Fibroblast of skin of right quadriceps (primary cell): ENCODE data around the gene TUBG2.
A peak's percentile ranks its signal among the peaks of the same experiment; 100 is the strongest.
"Not testable (repeated sequence)": the region's sequence is repeated elsewhere in the genome, so short reads cannot be mapped to it uniquely, and the experiment has no call there.

Experiments
- DNase-seq: peaks from one replicate; pipeline ENCODE4 v3.0.0-alpha.2; 2013

Gene TUBG2

DNA sequence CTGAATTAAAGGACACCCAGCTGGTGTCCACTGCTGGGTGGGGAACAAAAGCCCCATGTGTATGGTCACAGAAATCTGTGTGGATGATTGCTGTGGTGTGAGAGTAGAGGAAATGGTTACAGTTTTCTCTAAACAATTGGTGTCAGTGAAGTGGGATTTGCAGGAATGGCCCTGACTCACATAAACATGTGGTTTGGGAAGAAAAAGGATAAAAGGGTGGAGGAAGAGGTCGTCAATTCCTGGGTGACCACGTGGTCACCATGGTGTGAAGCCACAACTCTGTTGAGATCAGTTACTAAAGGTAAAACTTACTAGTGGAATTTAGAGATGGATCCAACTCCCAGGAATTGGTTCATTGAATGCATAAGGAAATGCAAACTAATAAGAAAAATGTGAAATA is 3.6 kb upstream of the TUBG2 start:
- peak; percentile 83 for DNase-seq

GRCh38 chr17:42657824-42658588 is 1.1 kb upstream of the TUBG2 start:
- DNase-seq, result no peak

DNA sequence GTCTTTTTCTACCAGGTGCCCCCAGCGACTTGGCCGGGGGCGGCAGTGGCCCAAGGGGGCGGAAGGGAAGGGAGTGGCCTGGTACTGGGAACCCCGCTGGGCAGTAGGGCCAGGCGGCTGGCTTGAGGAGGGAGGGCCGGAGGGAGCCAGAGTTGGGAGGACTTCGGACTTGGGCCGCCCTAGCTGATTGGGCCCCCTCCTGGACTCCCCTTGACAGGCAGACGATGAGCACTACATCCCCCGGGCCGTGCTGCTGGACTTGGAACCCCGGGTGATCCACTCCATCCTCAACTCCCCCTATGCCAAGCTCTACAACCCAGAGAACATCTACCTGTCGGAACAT is 819 bp downstream of the TUBG2 start:
- DNase-seq, result not testable (repeated sequence)

DNA sequence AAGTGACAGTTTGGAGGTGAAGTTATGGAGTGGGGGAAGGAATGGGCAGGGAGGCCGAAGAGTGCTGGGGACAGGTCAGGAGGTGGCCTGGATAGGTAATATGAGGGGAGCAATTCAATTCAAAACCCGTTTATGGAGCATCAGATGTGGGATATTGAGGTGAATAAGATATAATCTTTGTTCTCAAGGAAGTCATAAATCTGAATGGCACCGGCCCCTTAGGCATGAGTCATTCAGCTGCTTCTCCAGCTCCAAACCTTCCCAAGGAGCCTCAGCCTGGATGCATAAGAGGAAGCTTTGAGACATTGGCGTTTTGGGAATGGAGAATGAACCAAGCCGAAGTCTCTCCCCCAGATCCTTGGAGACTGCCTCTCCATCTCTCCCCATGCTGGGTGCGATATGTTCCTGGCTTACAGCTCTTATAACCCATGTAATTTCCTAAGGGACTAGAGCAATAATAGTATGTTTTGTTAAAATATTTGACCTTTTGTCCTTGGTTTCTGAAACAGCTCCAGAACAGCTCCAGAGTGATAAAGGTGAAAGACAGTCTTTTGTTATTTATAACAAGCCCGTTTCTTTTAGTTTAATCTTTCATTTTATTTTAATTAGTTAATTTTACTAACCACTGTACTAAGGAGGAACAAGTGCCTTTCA is 1.7 kb downstream of the TUBG2 start:
- peak; percentile 82 for DNase-seq

DNA sequence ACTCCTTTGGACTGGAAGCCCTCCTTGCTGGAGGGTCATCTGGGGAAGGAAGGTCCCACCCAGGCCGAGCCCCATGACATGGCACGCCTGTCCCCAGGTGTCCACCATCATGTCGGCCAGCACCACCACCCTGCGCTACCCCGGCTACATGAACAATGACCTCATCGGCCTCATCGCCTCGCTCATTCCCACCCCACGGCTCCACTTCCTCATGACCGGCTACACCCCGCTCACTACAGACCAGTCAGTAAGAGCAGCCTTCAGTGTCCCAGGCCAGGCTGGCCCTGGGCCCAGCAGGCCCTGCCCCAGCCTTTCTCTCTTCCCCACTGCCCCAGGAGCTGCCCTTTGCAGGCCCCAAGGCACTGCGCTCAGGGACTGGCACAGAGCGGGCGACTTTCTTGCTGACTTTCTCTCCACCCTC is 6.5 kb downstream of the TUBG2 start:
- DNase-seq, result no peak

GRCh38 chr17:42666126-42666525 is 7.0 kb downstream of the TUBG2 start:
- DNase-seq, result not testable (repeated sequence)

DNA sequence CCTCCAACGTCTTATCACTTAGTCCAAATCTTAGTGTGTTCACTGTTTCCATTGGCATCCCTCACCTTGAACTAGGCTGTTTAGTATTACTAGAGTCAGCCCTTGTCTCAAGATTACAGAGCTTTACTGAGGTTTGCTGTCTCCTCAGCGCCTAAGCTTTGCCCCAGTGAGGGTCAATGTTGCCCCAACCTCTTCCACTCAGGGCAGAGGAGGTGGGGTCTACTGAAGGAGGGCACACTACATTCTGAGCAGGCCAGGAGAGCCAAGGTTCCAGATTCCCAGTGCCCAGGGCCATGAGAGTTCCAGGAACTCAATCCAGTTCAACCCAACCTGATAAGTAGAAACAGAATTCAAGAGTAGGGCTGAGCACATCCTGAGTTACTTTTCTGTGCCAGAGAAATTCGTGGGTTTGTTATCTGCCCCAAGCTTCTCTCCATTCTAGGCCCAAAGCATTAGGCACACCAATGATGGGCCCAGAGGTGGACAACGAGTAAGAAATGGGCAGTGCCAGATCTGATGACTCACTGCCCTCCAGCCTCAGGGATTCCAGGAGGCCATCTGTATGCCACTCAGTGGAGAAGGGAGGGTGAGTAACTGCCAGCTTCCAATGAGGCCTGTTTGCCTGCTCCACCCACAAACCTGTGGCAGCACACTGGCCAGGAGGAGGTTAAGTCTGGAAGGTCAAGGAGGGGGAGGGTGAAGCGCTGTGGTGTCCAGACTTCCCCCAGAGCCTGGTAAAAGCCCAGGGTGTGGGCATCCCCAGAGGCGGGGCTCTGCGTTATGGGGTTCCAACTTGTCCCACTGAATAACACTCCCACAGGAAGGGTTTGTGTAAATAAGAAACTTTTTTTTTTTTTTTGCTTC is 8.2 kb downstream of the TUBG2 start:
- peak; percentile 58 for DNase-seq

GRCh38 chr17:42669705-42669976 is 10.6 kb downstream of the TUBG2 start:
- no peak for DNase-seq

DNA sequence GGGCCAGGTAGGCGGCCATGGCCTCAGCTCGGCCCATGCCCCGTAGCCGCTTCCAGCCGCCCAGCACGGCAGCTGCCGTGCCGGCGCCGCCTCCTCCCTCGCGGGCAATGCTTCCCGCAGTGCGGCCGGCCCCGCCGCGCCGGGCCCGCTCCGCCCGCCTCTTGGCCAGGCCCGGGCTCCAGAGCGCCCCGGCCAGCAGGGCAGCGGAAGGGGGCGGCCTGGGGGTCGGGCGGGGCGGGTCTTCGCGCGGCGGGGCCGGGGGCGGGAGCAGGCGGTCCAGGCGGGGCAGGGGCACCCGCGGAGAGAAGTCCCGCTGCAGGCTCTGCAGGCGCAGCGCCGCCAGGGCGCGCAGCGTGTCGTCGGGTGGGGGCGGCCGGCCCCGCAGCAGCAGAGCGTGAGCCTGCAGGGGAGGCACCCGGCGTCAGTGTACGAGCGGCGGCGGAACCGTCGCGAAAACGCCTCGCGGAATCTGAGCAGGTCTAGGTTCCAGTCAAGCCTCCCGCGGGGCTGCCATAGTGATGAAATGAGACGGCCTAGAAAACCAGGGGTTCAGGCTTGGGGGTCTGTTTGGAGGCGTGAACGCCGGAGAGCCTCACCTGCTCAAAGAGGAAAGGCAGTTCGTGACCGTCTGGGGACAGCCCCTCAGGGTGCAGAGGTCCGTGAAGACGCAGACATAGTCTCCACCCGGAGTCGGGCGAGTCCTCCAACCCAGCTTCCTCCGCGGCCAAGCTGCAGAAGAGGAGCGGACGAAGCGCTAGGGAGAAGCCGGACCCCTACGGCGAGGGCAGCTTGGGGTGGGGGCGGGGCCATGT is 11.1 kb downstream of the TUBG2 start:
- no peak for DNase-seq

- no peak for DNase-seq
Measured at GRCh38 chr17:42670789-42671657, 11.9 kb downstream of the TUBG2 start.

GRCh38 chr17:42672038-42672437 is 13.0 kb downstream of the TUBG2 start:
- DNase-seq, result no peak

- DNase-seq, result no peak
Measured at GRCh38 chr17:42673266-42673884, 14.3 kb downstream of the TUBG2 start.

DNA sequence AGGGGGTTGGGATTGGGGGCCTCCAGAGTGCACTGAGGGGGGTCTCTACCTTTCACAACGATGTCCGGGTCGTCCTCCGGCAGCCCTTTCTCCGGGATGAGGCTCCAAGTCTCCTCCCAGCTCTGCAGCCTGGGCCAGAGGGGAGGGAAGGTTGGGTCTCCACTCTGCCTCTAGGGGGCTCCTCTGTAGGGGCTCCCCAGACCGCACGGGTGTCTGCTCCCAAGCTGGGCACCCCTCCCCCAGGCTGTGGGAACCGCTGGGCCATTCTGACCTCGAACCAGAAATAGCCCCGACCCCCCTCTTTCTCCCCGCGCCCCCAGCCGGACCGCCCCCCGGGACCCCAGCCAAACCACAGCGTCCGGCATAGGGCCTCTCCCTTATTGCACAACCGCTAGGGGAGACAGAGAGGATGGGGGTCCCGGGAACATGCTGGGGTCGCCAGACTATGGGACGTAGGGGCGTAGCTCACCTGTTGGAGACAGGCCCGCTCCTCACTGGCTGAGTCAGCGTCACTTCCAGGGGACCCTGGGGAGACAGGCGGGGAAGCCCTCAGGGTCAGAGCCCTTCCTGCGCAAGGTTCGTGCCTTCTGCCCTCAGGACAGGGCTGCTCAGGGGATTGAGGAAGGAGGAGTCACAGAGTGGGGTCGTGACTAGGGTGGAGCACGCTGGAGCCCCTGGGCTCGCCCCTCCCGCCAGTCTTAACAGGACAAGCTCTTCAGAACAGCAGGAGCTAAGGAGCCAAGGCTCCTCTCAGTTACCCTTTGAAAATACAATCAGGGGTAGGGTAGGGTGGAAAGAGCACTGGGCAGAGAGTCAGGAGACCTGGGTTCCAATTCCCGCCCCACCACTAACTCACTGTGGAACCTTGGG is 15.0 kb downstream of the TUBG2 start:
- peak; percentile 54 for DNase-seq

GRCh38 chr17:42674755-42675347 is 15.8 kb downstream of the TUBG2 start:
- DNase-seq, result no peak

DNA sequence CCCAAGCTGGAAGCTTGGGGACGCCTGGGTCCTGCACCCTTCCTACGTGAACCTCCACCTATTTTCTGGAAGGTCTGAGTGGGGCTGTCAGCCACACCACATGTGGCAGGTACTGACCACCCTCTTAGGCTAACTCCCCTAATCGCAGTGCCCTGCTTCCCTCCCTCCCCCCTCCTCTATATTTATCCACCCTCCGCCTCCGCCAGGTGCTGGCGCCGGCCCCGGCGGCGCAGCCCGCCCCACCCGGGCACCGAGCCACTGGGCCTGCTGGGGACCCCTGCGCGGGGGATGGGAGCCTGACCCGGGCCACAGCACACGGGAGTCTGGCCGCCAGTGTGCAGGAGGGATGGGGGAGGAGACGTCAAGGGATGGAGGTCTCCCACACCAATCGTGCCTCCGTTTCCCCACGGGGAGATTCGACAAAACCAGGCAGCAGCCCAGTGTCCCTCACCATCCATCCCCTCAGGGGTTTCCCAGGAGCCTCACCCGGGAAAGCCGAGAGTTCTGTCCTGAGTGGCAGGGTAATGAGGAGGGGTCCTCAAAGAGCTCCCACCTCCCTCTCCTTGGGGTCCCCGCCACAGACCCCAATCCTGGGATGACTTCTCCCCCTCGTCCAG is 16.4 kb downstream of the TUBG2 start:
- DNase-seq, result no peak

GRCh38 chr17:42675965-42676423 is 16.9 kb downstream of the TUBG2 start:
- peak; percentile 36 for DNase-seq

DNA sequence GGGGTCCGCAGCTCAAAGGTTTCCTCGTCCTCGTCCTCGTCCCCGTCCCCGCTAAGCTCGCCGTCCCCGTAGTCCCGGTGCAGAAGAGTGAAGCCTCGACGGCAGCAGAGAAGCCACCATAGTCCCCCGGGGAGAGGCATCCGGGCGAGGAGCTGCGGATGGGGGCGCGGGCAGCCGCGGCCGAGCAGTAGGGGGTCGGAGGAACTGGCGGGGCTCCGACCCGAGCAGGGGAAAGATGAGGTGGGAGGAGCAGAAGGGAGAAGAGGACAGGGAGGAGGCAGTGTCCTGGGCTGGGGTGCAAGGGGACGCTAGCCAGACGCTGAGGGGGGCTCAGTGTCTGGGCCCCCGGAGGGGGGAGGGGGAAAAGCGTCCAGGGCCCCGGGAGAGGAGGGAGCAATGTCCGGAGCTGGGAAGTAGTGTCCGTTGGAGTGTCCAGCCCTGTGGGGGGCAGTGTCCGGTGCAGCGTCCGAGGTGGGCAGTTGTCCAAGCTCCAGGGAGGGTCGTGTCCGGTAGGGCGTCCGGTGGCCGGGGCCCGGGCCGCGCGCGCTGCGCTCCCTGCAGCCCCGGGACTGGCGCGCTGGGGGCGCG is 17.4 kb downstream of the TUBG2 start, which contains the start of gene PLEKHH3:
Gene PLEKHH3, minus strand, starts transcription at position 571 of the 588 bp plus-strand sequence. Its CDS starts 431 bp downstream, at position 140.
- no peak for DNase-seq

GRCh38 chr17:42677012-42677857 is 18.2 kb downstream of the TUBG2 start:
- peak; percentile 100 for DNase-seq
